ELR (cell line): ENCODE measurements around the gene ST3GAL4.

Experiments
- DNase-seq: peaks from one replicate; pipeline ENCODE4 v3.0.0-alpha.2; 2015; ENCODE audit warnings: low read depth

The ST3GAL4 gene

DNA sequence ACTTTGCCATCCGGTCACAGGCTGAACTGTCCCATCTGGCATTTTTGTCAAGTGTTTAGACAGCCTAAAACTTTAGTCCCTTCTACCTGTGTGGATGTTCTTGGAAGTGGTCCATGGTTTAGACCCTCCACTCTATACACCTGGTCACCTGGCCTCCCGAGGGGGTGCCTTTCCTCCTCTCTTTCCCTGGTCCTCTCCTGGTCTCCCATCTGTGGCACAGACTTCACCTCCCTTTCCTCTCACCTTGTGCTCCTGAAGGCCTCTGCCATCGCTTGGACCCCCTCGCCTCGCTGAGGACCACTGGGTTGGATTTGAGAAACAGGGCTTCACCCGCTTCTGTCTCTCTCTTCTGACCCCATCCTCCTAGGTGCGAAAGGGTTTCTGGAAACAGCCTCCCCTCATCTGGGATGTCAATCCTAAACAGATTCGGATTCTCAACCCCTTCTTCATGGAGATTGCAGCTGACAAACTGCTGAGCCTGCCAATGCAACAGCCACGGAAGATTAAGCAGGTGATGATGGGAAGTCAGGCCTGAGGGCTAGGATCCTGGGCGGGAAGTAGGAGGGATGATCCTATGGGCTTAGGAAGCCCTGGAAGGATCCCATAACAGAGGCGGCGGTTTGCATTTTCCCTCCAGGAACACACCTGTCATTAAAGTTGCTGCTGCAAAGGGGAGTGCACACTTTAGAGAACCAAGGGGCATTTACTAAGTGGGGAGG lies 53.6 kb downstream of the ST3GAL4 start:
- DNase-seq, result no peak

DNA sequence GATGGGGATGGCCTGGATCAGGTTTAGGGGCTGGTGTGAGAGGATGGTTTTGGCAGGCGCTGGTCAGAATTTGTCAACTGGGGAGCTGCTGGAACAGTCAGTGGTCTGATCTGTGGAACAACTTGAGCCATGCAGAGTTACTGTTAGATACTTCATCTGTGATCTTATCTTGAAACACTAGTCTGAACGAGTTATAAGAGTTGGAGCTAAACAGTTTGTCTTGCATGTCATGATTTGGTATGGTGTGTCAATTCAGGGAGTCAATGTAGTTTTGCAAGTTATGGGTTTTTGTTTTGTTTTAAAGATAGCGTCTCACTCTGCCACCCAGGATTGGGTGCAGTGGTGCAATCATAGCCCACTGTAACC lies 54.1 kb downstream of the ST3GAL4 start:
- DNase-seq, result no peak

DNA sequence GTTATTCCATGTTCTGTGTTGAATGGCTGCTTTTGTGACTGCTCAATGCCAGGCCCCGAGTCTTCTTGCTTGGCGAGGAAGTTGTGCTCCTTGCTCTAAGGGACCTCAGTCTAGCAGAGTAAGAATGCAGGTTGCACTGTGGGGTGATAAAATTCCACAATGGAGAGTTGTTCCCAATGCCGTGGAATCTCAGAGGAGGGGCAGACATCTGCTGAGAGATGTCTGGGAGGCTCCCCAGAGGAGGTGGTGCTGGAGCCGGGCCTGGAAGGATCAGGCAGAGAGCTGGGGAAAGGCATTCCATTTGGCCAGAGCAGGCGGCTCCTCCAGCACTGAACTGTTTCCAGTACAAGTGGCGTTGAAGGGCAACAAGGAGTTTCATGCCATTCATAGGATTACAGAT lies 55.2 kb downstream of the ST3GAL4 start:
- no peak for DNase-seq

DNA sequence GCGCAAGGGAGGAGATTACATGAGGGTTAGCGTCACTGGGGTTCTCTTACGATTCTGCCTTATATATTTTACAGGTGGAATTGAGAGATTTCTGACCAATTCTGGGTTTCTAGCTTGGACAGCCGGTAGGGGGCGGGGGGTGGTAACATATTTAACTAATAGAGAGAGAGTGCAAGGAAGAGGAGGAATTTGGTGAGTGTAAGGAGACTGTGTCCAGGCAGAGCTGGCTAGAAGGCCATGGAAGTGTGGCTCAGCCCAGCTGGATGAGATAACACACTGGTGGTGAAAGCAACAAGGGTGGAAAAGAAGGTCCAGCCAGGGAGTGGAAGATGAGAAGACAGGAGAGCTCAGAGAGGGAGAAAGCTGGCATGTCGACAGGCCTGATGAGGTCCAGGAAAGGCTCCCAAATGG lies 56.5 kb downstream of the ST3GAL4 start:
- peak; percentile 25 for DNase-seq

DNA sequence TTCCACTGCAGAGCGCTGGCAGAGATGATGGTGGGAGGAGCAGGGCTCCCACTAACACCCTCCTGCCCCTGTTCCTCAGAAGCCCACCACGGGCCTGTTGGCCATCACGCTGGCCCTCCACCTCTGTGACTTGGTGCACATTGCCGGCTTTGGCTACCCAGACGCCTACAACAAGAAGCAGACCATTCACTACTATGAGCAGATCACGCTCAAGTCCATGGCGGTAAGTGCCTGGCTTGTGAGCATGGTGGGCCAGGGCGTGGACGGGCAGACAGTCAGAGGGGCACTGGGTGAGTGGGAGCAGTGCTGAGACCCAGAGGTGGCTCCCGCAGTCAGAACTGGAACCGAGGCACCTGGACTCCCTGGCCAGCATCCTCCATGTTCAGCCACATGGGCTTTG lies 57.9 kb downstream of the ST3GAL4 start:
- no peak for DNase-seq

DNA sequence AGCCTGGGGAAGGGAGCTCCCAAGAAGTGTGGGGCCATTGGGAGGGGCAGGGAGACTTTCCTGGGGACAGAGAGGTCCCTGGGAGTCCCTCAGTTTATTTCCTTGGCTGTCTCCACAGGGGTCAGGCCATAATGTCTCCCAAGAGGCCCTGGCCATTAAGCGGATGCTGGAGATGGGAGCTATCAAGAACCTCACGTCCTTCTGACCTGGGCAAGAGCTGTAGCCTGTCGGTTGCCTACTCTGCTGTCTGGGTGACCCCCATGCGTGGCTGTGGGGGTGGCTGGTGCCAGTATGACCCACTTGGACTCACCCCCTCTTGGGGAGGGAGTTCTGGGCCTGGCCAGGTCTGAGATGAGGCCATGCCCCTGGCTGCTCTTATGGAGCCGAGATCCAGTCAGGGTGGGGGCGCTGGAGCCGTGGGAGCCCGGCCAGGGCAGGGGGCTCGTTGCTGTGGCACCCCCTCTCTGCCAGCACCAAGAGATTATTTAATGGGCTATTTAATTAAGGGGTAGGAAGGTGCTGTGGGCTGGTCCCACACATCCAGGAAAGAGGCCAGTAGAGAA lies 58.4 kb downstream of the ST3GAL4 start:
- no peak for DNase-seq

DNA sequence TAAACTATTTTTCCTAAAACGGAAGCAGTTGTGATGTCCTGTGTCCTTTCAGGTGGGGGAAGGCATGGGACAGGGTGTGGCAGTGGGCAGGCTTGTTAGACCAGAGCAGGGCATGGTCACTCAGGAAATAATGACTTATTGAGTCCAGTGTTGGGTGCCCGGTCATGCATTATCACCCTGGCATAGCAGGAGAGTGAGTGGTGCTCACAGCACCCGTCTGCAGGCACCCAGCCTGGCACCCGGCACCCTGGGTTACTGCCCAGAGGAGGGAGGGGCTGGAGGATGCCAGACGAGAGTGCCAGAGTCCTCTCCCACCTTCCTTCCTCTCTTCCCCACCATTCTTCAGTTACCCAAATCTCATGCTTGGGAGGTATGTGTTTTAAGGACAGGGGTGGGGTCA lies 59.1 kb downstream of the ST3GAL4 start:
- DNase-seq, result no peak

DNA sequence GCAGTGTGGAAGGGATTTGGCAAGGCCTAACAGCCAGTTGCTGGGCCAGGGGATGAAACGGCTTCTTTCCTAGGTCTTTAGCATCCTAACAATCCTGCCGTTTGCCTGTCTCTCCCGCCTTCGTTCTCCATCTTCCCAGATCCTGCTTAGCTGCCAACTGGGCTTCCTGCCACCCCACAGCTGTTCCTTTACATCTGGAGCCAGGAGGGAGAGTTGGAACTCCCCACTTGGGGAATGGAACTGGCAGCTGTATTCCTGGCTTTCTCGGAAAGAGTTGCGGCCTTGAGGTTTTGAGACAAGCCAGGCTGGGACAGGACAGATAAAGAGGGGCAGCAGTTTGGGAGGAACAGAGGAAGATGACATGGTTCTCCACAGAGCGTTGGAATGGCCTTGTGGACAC lies 59.6 kb downstream of the ST3GAL4 start:
- no peak for DNase-seq

DNA sequence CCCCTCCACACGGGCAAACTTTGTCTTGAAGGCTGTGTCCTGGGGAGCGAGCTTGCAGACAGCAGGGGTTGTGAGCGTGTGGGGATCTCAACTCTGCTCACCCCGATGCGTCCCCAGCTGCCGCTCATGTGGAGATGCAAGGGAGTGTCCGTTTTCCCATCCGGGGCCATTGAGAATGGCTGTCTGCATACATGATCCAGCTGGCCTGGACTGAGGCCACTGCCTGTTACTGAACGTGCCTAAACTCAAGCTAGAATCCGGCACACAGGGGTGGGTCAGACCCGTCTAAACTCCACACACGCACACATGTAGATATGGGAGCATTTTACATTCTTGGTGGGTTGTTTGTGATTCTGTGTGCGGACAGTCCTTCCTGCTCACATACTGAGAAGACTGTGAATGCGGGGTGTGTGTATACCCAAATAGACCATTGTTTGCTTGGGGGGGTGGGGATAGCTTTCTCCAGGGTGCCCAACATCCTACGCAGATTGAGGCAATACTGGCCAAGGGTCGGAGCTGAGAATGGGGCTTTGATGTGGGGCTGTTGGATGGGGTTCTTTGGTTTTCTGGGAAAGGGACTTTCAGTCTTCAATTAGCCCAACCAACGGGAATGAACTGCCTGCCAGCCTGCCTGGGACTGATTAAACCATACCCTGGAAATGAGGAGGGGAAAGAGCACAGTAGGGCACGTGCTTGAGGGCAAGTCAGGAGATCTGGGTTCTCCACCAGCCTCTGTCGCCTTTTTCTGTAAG lies 60.4 kb downstream of the ST3GAL4 start:
- no peak for DNase-seq

DNA sequence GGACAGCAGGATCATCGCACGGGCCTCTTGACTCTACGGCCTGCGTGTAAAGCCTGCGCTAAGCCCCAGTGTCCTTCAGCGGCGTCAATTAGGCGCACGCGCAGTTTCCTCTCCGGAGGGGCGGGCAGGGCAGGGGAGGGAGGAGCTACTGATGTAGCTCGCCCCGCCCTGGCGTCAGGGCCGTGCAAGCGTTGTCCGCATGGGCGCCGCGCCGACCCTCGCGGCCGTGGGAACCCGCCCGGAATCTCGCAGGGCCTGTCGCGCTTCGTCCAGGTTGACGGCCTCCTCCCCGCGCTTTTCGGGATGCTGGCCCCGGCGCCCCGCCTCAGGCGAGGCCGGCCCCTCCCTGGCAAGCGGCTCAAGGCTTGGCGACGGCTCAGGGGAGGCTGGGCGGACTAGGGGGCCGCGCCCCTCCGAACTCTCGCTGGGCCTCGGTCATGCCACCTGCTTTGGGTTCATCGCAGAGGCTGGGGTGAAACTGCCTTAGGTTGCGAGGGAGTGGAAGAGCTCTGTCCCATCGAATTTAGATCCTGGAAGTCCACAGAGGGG lies 61.1 kb downstream of the ST3GAL4 start:
- DNase-seq, result peak; percentile 71

DNA sequence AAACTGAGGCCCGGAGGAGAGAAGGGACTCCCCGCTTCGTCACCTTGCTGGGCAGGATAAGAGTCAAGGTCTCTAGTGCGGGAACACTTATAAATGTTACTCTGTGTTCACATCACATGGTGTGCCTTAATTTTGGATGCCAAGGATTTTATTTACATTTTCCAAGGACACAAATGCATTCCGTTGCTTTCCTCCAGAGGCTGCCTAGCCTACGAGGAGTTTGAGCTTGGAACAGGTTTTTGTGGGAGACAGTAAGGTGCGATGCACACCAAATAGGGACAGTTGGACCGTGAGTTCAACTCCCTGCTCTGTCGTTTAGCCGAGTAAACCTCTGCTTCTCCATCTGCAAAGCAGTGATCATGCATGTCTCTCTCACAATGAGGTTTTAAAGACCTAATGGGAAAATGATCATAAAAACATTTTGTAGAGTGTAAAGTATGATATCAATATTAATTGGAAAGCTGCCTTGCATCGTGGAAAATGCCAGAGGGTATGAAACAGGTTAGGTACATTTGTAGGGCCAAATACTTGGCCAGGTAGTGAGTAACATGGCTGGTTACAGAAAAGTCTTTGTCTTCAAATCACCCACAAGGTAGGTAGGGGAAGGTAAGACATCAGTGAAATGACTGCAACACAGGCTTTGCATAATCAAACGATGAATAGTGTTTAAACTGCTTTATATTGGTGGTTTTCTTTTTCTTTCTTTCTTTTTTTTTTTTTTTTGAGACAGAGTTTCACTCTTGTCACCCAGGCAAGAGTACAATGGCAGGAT lies 61.8 kb downstream of the ST3GAL4 start:
- DNase-seq, result no peak

DNA sequence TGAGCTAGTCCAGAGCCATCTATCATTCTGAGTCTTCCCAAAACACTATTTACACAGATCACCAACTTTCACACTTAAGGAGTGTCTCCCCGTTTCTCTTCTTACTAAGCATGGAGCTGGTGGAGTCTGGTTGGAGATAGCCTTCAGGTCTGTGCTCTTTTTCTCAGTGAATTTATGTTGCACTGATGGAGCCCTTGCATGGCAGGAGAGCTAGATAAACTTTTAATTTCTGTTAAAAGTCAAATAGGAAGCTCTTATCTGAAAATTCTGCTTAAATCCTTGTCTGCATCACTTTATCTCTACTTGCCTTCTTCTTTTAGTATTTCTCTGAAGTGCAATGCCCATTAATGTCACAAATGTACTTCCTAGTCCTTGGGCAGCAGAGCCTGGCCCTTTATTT lies 63.4 kb downstream of the ST3GAL4 start:
- no peak for DNase-seq

DNA sequence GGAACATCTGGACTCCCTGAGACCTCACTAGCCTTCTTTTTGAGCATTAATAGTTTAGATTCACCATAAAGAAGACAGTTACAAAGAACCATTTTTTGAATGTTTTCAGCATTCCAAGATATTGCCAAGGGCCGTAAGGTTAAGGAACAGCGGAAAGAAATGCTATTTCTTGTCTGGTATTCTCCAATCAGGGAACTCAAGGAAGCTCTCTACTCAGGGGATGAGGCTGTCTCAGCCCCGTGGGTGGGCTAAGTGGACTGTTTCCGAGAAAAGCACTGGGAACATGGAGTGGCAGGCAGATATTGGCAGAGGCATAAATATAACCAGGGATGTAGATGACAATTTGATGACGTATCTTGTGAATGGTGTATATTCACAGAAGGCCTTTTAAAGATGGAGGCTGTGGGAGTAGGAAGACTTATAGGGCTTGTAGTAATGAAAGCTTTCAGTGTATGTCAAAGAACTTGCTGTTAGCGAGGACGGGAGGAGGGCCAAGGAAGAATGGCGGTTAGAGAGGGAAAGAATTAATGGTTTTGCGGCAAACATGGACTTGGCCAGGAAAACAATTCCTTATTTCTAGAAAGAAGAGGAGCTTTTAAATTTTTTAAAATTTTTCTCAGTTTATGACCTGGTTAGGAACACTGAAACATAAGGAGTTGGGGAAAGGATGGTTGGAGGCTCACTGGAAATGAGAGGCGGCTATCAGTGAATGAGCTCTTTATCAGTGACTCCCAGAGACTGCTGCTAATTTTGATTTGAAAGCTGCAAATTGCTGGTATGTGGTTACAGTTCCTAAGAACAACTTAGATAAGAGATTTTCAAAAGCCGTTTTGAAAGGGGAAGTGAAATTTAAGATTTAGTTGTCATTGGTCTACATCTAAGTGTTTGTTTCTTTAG lies 64.6 kb downstream of the ST3GAL4 start:
- DNase-seq, result no peak

DNA sequence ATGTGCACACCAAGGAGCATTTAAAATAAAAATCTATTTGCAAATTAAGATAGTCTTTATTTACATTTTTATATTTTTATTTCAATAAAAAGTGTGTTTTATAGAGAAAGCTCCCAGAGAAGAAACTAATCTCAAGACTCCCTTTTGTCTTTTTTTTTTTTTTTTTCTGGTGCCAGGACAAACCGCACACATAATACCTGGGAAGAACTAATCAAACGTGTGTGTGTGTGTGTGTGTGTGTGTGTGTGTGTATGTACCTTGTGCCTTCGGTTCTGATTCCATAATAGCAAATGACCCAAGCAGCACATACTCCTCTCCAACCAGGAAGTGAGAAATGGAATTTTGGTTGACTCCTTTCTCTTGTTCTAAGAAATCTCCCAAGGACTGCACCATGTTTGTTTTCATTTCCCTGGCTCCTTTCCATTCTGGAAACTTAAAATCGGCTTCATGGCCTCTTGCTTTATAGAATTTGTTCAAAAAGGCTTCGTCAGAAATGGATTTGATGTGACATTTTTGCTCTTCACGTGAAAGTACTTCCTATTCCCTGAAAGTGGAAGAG lies 65.3 kb downstream of the ST3GAL4 start:
- no peak for DNase-seq

DNA sequence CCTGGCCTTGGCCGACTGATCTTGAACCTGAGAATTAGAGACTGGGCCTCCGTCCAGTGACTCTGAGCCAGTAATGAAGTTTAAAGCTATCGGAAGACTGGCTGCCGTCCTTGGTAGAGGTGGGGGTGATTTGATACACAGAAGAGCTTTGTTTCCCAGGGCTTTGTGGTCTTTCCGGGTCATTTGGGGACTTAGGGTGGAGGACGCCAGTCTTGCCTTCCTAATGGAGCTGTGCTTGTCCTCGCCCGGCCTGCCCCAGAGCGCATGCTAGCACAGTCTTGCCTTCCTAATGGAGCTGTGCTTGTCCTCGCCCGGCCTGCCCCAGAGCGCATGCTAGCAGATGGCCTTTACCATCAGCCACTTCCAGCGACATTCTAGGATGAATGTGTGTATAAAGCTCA lies 65.8 kb downstream of the ST3GAL4 start:
- DNase-seq, result no peak

DNA sequence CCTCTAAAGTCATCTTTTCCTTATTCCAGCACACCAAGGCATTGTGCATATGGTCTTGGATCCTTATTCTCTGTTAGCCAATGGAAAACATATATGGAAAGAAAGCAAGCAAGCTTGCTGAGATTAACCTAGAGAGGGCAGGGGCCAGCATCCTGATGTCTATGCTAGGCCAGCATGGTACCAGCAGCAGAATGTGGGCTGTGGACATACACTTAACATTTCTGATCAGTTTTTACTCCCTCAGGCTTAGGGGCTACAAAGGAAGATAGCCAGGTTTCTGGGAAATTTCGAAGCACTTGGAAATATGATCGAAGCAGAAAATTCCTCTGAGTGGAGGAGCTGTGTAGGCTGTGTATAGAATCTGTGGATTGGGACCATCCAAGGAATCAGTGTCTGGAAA lies 67.0 kb downstream of the ST3GAL4 start:
- no peak for DNase-seq

DNA sequence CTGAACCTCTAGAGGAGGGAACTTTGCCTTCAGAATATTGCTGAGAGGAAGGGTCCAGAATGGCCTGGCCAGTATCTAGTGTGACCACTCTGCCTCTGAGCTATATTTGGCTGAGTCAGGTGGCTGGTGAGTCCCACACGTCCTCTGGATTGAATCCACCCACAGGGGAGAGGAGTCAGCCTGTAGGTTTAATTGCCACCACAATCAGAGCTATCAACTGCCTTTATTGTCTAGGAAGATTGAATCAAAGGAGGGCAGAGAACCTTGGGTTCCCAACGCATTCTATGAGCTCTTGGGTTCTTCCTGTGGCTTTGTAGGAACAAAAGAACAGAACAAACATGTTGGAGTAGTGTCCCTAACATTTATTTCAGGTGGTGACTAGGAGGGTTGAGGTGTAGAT lies 67.7 kb downstream of the ST3GAL4 start:
- peak; percentile 34 for DNase-seq

DNA sequence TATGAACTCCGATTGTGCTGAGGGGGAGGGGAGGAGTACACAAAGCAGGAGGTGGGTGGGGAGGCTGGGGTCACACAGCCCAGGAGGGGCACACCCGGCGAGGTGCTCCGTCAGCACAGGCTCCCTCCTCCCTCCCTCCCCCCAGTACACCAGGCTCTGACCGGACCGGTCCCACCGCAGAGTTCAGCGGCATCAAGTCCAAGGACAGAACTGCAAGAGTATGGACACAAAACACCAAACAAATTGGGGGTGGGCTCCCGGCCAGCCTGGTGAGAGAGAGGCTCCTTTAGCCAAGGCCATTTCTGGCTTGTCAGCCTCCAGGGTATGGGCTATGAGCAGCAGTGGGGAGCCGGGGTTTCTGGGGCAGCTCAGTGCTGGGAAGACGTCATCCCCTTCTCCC lies 68.3 kb downstream of the ST3GAL4 start:
- DNase-seq, result no peak

DNA sequence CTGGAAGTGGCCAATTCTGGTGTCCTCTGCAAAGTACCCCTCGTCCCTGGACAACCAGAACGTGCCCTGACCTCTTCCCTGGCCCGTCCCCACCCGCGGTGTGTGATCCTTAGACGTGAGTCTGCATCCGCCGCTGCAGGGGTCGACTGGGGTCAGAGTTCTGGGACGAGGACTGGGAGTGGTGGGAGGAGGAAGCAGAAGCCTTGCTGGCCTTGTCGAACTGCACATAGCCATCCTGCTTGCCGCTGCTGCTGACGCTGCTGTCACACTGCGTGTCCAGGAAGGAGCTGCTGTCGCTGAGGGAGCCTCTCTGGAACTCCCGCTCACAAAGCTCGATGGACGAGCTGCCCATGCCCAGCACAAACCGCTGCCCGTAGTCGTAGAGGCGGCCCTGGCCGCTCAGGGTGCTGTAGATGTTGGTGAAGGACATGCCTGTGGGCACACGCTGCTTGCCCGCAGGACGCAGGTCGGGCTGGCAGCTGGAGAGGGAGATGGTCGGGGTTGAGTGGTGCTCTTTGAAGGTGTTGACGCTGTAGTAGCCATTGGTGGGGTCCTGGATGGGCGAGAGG lies 69.1 kb downstream of the ST3GAL4 start:
- DNase-seq, result no peak

DNA sequence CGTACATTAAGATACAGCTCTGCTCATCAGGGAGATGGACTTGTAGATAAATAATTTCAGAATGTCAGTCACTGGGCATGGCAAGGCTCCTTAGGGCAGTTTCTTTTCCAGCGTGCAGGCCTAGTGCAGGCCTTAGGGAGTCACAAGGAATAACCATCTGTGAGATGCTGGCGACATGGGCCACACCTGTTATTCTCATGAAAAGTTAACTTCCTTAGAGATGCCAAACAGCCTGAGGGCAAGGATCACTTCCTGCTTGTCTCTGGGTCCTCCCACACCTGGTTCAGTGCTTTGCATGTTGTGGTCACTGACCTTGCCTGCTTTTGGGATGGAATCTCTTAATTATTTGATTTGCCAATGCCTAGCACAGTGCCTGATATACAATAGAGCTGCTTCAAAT lies 70.6 kb downstream of the ST3GAL4 start:
- DNase-seq, result no peak
